Panc1 (cell line): ENCODE data around the gene ELP5.

Experiments used
- CTCF ChIP-seq: fragments of 450-650 bp; IDR thresholded peaks from 2 replicates; pipeline ENCODE4 v1.5.1; 2017; ENCODE audit warnings: mild to moderate bottlenecking
- POLR2AphosphoS5 ChIP-seq: IDR thresholded peaks from 2 replicates; pipeline ENCODE4 v1.6.1; 2012; ENCODE audit warnings: mild to moderate bottlenecking, low read depth, low read length, moderate library complexity
- REST ChIP-seq, 2 experiments: IDR thresholded peaks; 2 replicates each; pipeline ENCODE4 v1.6.1; 2011 to 2012; ENCODE audit warnings: low read depth in 2 of 2, control low read depth in 1 of 2, low read length in 1 of 2, mild to moderate bottlenecking in 1 of 2, moderate library complexity in 1 of 2; ENCODE audit not compliant: insufficient read depth in 1 of 2

DNA sequence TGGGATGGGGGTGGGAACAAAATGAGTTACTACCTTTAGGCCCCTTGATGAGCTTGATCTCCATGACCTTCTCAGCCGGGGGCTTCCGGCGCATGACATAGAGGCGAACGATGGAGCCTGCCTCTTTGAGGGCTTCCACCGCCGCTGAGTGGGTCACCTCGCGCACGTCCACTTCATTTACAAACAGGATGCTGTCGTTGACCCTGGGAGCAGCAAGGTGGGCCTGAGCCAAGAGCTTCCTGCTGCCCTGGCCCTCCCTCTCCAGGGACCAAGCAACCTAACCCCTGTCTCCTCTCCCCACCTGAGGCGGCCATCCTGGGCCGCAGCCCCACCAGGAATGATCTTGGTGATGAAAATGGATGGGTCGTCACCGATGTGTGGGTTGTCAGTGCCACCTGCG lies 48.6 kb upstream of the ELP5 start:
- TF ChIP-seq POLR2AphosphoS5, result no peak
- TF ChIP-seq CTCF, result no peak
- TF ChIP-seq REST (IDR thresholded peaks at IDR 0.05; ENCODE audit: insufficient read depth in 1 of 2, low read depth in 2 of 2, low read length in 1 of 2), result no peak
